ENCODE data around the gene TMEM119. TPM values are rescaled to one million over a fixed set of nuclear protein-coding genes. Genes with fewer than 3 reads are reported as not detected.

TMEM119 gene
- total RNA-seq, 4 donors from 2014 or later: 2.3 to 5.9 (median 4.5) TPM

- no peak overlapping the region for H3K27ac ChIP-seq
- TF ChIP-seq POLR2AphosphoS5 (IDR thresholded peaks at IDR 0.05): no peak
- no peak for TF ChIP-seq EP300 (IDR thresholded peaks at IDR 0.05)
- TF ChIP-seq CTCF (IDR thresholded peaks at IDR 0.05): no peak
- TF ChIP-seq POLR2A (IDR thresholded peaks at IDR 0.05): no peak
- WGBS, 2 donors (ENCODE audit: low coverage in 1 of 2): 67 to 100% methylated on average over 1 to 2 of the region's 15 CpGs
- H3K36me3 ChIP-seq: no peaks in the 10 kb centered on the region
- ATAC-seq: no peak
- peaks cover 0 to 17% (median 0%) of the 10 kb centered on the region in 3 donors for H3K4me1 ChIP-seq
- peaks cover 12% of the 10 kb centered on the region for H3K27me3 ChIP-seq
- no peak overlapping the region for H3K4me3 ChIP-seq
- H3K9me3 ChIP-seq: no peaks in the 10 kb centered on the region
These were observed 13.1 kb upstream of the TMEM119 start for GRCh38 chr12:108610856-108611605.

DNA sequence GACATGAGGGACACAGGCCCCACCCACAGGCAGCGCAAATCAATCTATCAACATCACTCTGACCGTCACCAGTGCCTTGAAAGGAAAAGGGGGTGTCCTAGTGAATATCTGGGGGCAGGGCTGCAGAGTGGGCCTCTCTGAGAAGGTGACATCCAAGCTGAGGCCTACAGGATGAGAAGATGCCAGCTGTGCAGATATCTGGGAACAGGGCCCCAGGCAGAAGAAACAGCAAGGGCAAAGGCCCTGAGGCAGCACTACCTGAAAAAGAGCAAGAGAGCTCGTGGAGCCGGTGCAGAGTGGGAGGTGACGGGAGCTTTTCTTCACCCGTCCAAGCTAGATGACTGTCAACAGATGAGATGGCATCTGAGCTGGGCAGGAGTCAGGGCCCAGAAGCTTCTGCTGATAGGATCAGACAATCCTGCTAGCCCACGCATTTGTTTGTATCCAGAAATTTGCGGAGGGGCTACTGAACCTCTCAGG, 12.5 kb upstream of the TMEM119 start:
- WGBS, 2 donors (ENCODE audit: low coverage in 1 of 2): 81 to 88% methylated on average over 4 to 5 of the region's 8 CpGs
- no peak overlapping the region for H3K27ac ChIP-seq
- H3K4me1 ChIP-seq: peaks cover 0 to 17% (median 0%) of the 10 kb centered on the region in 3 donors

DNA sequence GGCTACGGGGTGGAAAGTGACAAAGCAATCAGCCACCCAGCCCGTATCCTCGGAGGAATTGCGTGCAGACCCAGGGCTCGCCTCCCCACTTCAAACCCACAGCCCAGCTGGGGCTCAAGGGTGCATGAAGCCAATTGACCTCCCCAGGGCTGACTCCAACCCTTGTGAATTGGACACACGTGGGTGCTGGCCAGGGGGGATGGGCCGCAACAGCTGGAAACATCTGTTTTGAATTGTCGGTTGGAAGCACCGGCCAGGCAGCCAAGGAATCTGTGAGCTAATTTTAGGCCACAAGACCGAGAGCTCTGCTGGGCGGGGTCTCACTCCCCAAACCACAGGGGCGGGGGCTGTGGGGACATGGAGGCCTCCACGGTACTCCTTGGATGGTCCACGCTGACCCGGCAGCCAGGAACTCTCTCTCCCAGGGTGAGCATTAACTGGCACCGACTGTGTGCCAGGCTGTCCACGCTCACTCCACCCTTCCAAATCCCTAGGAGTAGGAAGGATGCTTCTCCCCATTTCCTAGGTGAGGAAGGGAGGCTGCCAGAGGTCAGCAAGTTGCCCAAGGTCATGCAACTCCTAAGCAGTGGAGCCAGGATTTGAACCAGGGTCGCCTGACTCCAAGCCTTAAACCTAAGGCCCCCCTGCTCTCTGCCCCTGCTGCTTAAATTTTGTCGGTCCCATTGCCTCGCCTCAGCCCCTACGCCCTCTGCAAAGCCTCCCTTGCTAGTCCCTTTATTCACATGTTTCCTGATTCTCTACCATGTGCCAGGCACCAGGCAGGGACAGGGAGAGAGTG, 11.9 kb upstream of the TMEM119 start:
- H3K9me3 ChIP-seq: no peaks in the 10 kb centered on the region
- peaks cover 12% of the 10 kb centered on the region for H3K27me3 ChIP-seq
- ATAC-seq: peak; percentile 83
- WGBS, 2 donors (ENCODE audit: low coverage in 1 of 2): 60% methylated on average over 6 of the region's 21 CpGs; no CpG with 5 or more reads in 1 of the 2 donors
- TF ChIP-seq POLR2AphosphoS5 (IDR thresholded peaks at IDR 0.05) (peak; percentile 63), EP300 (IDR thresholded peaks at IDR 0.05) (no peak), POLR2A (IDR thresholded peaks at IDR 0.05) (no peak), CTCF (IDR thresholded peaks at IDR 0.05) (no peak)
- H3K27ac ChIP-seq: no peak overlapping the region
- peaks cover 0 to 17% (median 0%) of the 10 kb centered on the region in 3 donors for H3K4me1 ChIP-seq
- no peaks in the 10 kb centered on the region for H3K36me3 ChIP-seq
- H3K4me3 ChIP-seq: no peak overlapping the region

More for the DNA sequence above, 12.5 kb upstream of the TMEM119 start:
- H3K4me3 ChIP-seq: no peak overlapping the region
- no peaks in the 10 kb centered on the region for H3K9me3 ChIP-seq
- no peak for ATAC-seq
- H3K36me3 ChIP-seq: no peaks in the 10 kb centered on the region
- H3K27me3 ChIP-seq: peaks cover 12% of the 10 kb centered on the region
- TF ChIP-seq POLR2AphosphoS5 (IDR thresholded peaks at IDR 0.05) (no peak), CTCF (IDR thresholded peaks at IDR 0.05) (no peak), POLR2A (IDR thresholded peaks at IDR 0.05) (no peak), EP300 (IDR thresholded peaks at IDR 0.05) (no peak)

GRCh38 chr12:108608616-108609015, 10.7 kb upstream of the TMEM119 start:
- H3K27ac ChIP-seq: no peak overlapping the region
- H3K27me3 ChIP-seq: peaks cover 12% of the 10 kb centered on the region
- H3K4me1 ChIP-seq: peaks cover 0 to 20% (median 0%) of the 10 kb centered on the region in 3 donors
- no peak overlapping the region for H3K4me3 ChIP-seq
- no peak for TF ChIP-seq CTCF (IDR thresholded peaks at IDR 0.05)
- TF ChIP-seq POLR2A (IDR thresholded peaks at IDR 0.05): no peak
- no peak for TF ChIP-seq EP300 (IDR thresholded peaks at IDR 0.05)
- TF ChIP-seq POLR2AphosphoS5 (IDR thresholded peaks at IDR 0.05): no peak
- WGBS, 2 donors (ENCODE audit: low coverage in 1 of 2): no CpG with 5 or more reads among the region's 5 CpGs
- H3K36me3 ChIP-seq: no peaks in the 10 kb centered on the region
- ATAC-seq: no peak
- no peaks in the 10 kb centered on the region for H3K9me3 ChIP-seq
